Left ventricle myocardium inferior (tissue), 1 donor: ENCODE data around the gene NRXN3. TPM values are rescaled to one million over a fixed set of nuclear protein-coding genes. Genes with fewer than 3 reads are reported as not detected.

Experiments
- DNase-seq: peaks from one replicate; pipeline ENCODE4 v3.0.0-alpha.2; 2020
- H3K27ac ChIP-seq: fragments of 200-600 bp; replicated peaks from 2 replicates; pipeline ENCODE4 v1.8.0; 2021
- H3K27me3 ChIP-seq: fragments of 200-600 bp; 2 replicates; pipeline ENCODE4 v1.8.0; 2021; ENCODE audit warnings: low read depth
- H3K36me3 ChIP-seq: fragments of 200-600 bp; 2 replicates; pipeline ENCODE4 v1.8.0; 2021
- H3K4me1 ChIP-seq: fragments of 200-600 bp; 2 replicates; pipeline ENCODE4 v1.8.0; 2021
- H3K4me3 ChIP-seq: fragments of 200-600 bp; 2 replicates; pipeline ENCODE4 v1.8.0; 2021; ENCODE audit warnings: mild to moderate bottlenecking, moderate library complexity
- H3K9me3 ChIP-seq: fragments of 200-600 bp; replicated peaks from 2 replicates; pipeline ENCODE4 v1.8.0; 2021
- intact Hi-C: fragments of 100-400 bp; cut with micrococcal nuclease; formaldehyde crosslinking; loops from one replicate; pipeline ENCODE4 v1.11.0; 2022
- total RNA-seq: library from RNA; stranded (reverse); fragmentation: NEBNext Ultra II Directional; extraction: Animal tissue kit (Norgen Biotek cat#: 25700); gene quantifications from one replicate; pipeline ENCODE4 v1.2.1, GENCODE V29; 2021
- TF ChIP-seq, protein P1 (sequence below): fragments of 200-600 bp; IDR thresholded peaks from 2 replicates; pipeline ENCODE4 v1.8.0; 2021; ENCODE audit warnings: antibody characterized with exemption, mild to moderate bottlenecking, borderline replicate concordance
- donor health status: DM: no; HTN: yes; CAD: no; lungs with severe emphysema.

Gene NRXN3
- total RNA-seq, 1 donor from 2014 or later, result 1.2 TPM

GRCh38 chr14:78202163-78202562 lies 32.0 kb downstream of the NRXN3 start:
- TF ChIP-seq, protein P1, sequence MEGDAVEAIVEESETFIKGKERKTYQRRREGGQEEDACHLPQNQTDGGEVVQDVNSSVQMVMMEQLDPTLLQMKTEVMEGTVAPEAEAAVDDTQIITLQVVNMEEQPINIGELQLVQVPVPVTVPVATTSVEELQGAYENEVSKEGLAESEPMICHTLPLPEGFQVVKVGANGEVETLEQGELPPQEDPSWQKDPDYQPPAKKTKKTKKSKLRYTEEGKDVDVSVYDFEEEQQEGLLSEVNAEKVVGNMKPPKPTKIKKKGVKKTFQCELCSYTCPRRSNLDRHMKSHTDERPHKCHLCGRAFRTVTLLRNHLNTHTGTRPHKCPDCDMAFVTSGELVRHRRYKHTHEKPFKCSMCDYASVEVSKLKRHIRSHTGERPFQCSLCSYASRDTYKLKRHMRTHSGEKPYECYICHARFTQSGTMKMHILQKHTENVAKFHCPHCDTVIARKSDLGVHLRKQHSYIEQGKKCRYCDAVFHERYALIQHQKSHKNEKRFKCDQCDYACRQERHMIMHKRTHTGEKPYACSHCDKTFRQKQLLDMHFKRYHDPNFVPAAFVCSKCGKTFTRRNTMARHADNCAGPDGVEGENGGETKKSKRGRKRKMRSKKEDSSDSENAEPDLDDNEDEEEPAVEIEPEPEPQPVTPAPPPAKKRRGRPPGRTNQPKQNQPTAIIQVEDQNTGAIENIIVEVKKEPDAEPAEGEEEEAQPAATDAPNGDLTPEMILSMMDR, result no peak
- no peak for DNase-seq
- H3K9me3 ChIP-seq, result no peaks in the 10 kb centered on the region
- peaks cover 27% of the 10 kb centered on the region for H3K27me3 ChIP-seq
- H3K27ac ChIP-seq, result no peak overlapping the region
- intact Hi-C loops, result no loop called here
- no peak overlapping the region for H3K4me3 ChIP-seq
- H3K4me1 ChIP-seq, result no peaks in the 10 kb centered on the region
- no peaks in the 10 kb centered on the region for H3K36me3 ChIP-seq

GRCh38 chr14:78202976-78203375 lies 32.8 kb downstream of the NRXN3 start:
- Histone ChIP-seq H3K27me3 (peaks cover 19% of the 10 kb centered on the region), H3K36me3 (no peaks in the 10 kb centered on the region), H3K27ac (no peak overlapping the region), H3K9me3 (no peaks in the 10 kb centered on the region), H3K4me1 (no peaks in the 10 kb centered on the region), H3K4me3 (no peak overlapping the region)
- intact Hi-C loops, result no loop called here
- TF ChIP-seq, protein P1, result no peak
- no peak for DNase-seq

GRCh38 chr14:78207414-78207813 lies 37.2 kb downstream of the NRXN3 start:
- Histone ChIP-seq H3K4me1 (no peaks in the 10 kb centered on the region), H3K36me3 (no peaks in the 10 kb centered on the region), H3K27ac (no peak overlapping the region), H3K9me3 (peaks cover 29% of the 10 kb centered on the region), H3K4me3 (no peak overlapping the region), H3K27me3 (peaks cover 8% of the 10 kb centered on the region)
- no peak for DNase-seq
- intact Hi-C loops, result no loop called here
- TF ChIP-seq, protein P1, result no peak

- no peak for DNase-seq
- no peaks in the 10 kb centered on the region for H3K4me1 ChIP-seq
- TF ChIP-seq, protein P1, result no peak
- no peaks in the 10 kb centered on the region for H3K27me3 ChIP-seq
- H3K4me3 ChIP-seq, result no peak overlapping the region
- no peaks in the 10 kb centered on the region for H3K9me3 ChIP-seq
- H3K27ac ChIP-seq, result no peak overlapping the region
- intact Hi-C loops, result no loop called here
- H3K36me3 ChIP-seq, result no peaks in the 10 kb centered on the region
Observed at GRCh38 chr14:78220273-78220672, 50.1 kb downstream of the NRXN3 start.

GRCh38 chr14:78222746-78223145 lies 52.6 kb downstream of the NRXN3 start:
- TF ChIP-seq, protein P1, result no peak
- DNase-seq, result no peak
- H3K27me3 ChIP-seq, result no peaks in the 10 kb centered on the region
- H3K9me3 ChIP-seq, result no peaks in the 10 kb centered on the region
- intact Hi-C loops, result no loop called here
- H3K36me3 ChIP-seq, result no peaks in the 10 kb centered on the region
- no peak overlapping the region for H3K27ac ChIP-seq
- H3K4me3 ChIP-seq, result no peak overlapping the region
- H3K4me1 ChIP-seq, result no peaks in the 10 kb centered on the region
